ENCODE measurements around the gene SPRYD3. TPM values are rescaled to one million over a fixed set of nuclear protein-coding genes. Genes with fewer than 3 reads are reported as not detected.
"Not testable (repeated sequence)": the region's sequence is repeated elsewhere in the genome, so short reads cannot be mapped to it uniquely, and the experiment has no call there.

Gene SPRYD3
- polyA plus RNA-seq (2013, experiment 1 of 2; ENCODE audit: insufficient read length), result 42.9 TPM
- 43.8 TPM for polyA plus RNA-seq (2013, experiment 2 of 2; ENCODE audit: insufficient read length)

GRCh38 chr12:53079226-53080117 is at the start of gene SPRYD3:
SPRYD3 (minus strand) TSS chr12:53079390; CDS start chr12:53079333, 57 bp downstream.
- DNase-seq, result peak; percentile 97

- DNase-seq, result no peak
Observed at GRCh38 chr12:53127169-53127568, 48.0 kb upstream of the SPRYD3 start.

GRCh38 chr12:53124352-53124723 is 45.1 kb upstream of the SPRYD3 start:
- no peak for DNase-seq

- peak; percentile 52 for DNase-seq
Observed at GRCh38 chr12:53123578-53124351, 44.6 kb upstream of the SPRYD3 start.

GRCh38 chr12:53122961-53123468 is 43.8 kb upstream of the SPRYD3 start:
- DNase-seq, result peak; percentile 44

GRCh38 chr12:53120685-53121525 is 41.7 kb upstream of the SPRYD3 start:
- DNase-seq, result no peak

GRCh38 chr12:53118751-53119300 is 39.6 kb upstream of the SPRYD3 start:
- DNase-seq, result no peak

- peak; percentile 21 for DNase-seq
Observed at GRCh38 chr12:53115891-53116648, 36.9 kb upstream of the SPRYD3 start.

GRCh38 chr12:53115112-53115890 is 36.1 kb upstream of the SPRYD3 start:
- DNase-seq, result no peak

- DNase-seq, result no peak
Observed at GRCh38 chr12:53113951-53114350, 34.8 kb upstream of the SPRYD3 start.

GRCh38 chr12:53113136-53113705 is 34.0 kb upstream of the SPRYD3 start:
- no peak for DNase-seq

GRCh38 chr12:53112431-53112830 is 33.2 kb upstream of the SPRYD3 start:
- DNase-seq, result not testable (repeated sequence)

GRCh38 chr12:53107122-53107521 is 27.9 kb upstream of the SPRYD3 start:
- DNase-seq, result no peak

- no peak for DNase-seq
Observed at GRCh38 chr12:53105712-53106439, 26.7 kb upstream of the SPRYD3 start.

- DNase-seq, result no peak
Observed at GRCh38 chr12:53105256-53105655, 26.1 kb upstream of the SPRYD3 start.

- no peak for DNase-seq
Observed at GRCh38 chr12:53103860-53104305, 24.7 kb upstream of the SPRYD3 start.

- DNase-seq, result no peak
Observed at GRCh38 chr12:53102883-53103807, 24.0 kb upstream of the SPRYD3 start, which contains the start of gene SOAT2. SOAT2 (plus strand) TSS chr12:53103486; CDS start chr12:53103578, 92 bp downstream.

Measured in fibroblast of skin of back (primary cell).